CD8-positive, alpha-beta memory T cell (primary cell): Measurements from ENCODE around the gene IPO8. TPM values are rescaled to one million over a fixed set of nuclear protein-coding genes. Genes with fewer than 3 reads are reported as not detected.
"Not testable (repeated sequence)": the region's sequence is repeated elsewhere in the genome, so short reads cannot be mapped to it uniquely, and the experiment has no call there.

Experiments
- CTCF ChIA-PET: fragments of 350-600 bp; sonication (Branson Sonifier 250); formaldehyde crosslinking; loops from one replicate; lab custom pipeline; 2021; ENCODE audit warnings: antibody characterized with exemption; lab: Charles Lee
- POLR2A ChIA-PET: fragments of 350-600 bp; sonication (Branson Sonifier 250); formaldehyde crosslinking; loops from one replicate; lab custom pipeline; 2021; ENCODE audit warnings: antibody characterized with exemption; lab: Charles Lee
- DNase-seq, 5 donors: peaks; one replicate each; pipeline versions ENCODE4 v3.0.0 to v3.0.0-alpha.2; 2020 to 2022; ENCODE audit warnings: mixed read lengths in 1 of 5
- H3K27ac ChIP-seq: one replicate; pipeline ENCODE4 v1.7.0; 2013; ENCODE audit warnings: low read depth, mild to moderate bottlenecking, low read length, moderate library complexity
- H3K27me3 ChIP-seq: 2 replicates; pipeline ENCODE4 v1.7.0; 2013; ENCODE audit warnings: low read length, mild to moderate bottlenecking; ENCODE audit not compliant: insufficient read depth, poor library complexity, severe bottlenecking
- H3K36me3 ChIP-seq: 2 replicates; pipeline ENCODE4 v1.7.0; 2013; ENCODE audit warnings: mild to moderate bottlenecking, low read length, moderate library complexity; ENCODE audit not compliant: insufficient read depth
- H3K4me1 ChIP-seq: 2 replicates; pipeline ENCODE4 v1.7.0; 2013; ENCODE audit warnings: mild to moderate bottlenecking, low read length, moderate library complexity; ENCODE audit not compliant: insufficient read depth
- H3K4me3 ChIP-seq: 2 replicates; pipeline ENCODE4 v1.7.0; 2013; ENCODE audit warnings: mild to moderate bottlenecking, low read length
- H3K9me3 ChIP-seq: 2 replicates; pipeline ENCODE4 v1.7.0; 2013; ENCODE audit warnings: mild to moderate bottlenecking, low read length
- H3K27ac Mint-ChIP-seq, 8 donors: one replicate each; pipeline ENCODE4 v1.8.0; 2020 to 2021; ENCODE audit warnings: mixed read lengths in 8 of 8, mild to moderate bottlenecking in 6 of 8, inconsistent platforms in 3 of 8, moderate library complexity in 3 of 8
- H3K27me3 Mint-ChIP-seq, 2 donors: one replicate each; pipeline ENCODE4 v1.8.0; 2020 to 2021; ENCODE audit warnings: mixed read lengths in 2 of 2, mild to moderate bottlenecking in 1 of 2, moderate library complexity in 1 of 2
- H3K36me3 Mint-ChIP-seq, 3 donors: one replicate each; pipeline ENCODE4 v1.8.0; 2020 to 2021; ENCODE audit warnings: mixed read lengths in 3 of 3, inconsistent platforms in 1 of 3, mild to moderate bottlenecking in 1 of 3
- H3K4me1 Mint-ChIP-seq, 3 donors: one replicate each; pipeline ENCODE4 v1.8.0; 2020 to 2021; ENCODE audit warnings: mixed read lengths in 3 of 3, inconsistent platforms in 1 of 3, mild to moderate bottlenecking in 1 of 3
- H3K4me3 Mint-ChIP-seq, 7 donors: one replicate each; pipeline ENCODE4 v1.8.0; 2020 to 2021; ENCODE audit warnings: mixed read lengths in 7 of 7, mild to moderate bottlenecking in 6 of 7, moderate library complexity in 4 of 7, inconsistent platforms in 2 of 7
- H3K9me3 Mint-ChIP-seq, 5 donors: one replicate each; pipeline ENCODE4 v1.8.0; 2020 to 2022; ENCODE audit warnings: mixed read lengths in 5 of 5, mild to moderate bottlenecking in 3 of 5, moderate library complexity in 2 of 5, inconsistent platforms in 1 of 5
- polyA plus RNA-seq: library from polyadenylated mRNA; unstranded; fragments of 300-500 nt; fragmentation: Illumina TruSeq; gene quantifications from one replicate; pipeline ENCODE4 v1.2.3, GENCODE V29; 2021
- total RNA-seq, 2 experiments: library from RNA; stranded (reverse); gene quantifications; one replicate each; pipeline ENCODE4 v1.2.3, GENCODE V29; 2021

IPO8 gene
- total and polyA plus RNA-seq, 3 experiments from 2014 or later = 14.8 to 52.9 (median 50.8) TPM

DNA sequence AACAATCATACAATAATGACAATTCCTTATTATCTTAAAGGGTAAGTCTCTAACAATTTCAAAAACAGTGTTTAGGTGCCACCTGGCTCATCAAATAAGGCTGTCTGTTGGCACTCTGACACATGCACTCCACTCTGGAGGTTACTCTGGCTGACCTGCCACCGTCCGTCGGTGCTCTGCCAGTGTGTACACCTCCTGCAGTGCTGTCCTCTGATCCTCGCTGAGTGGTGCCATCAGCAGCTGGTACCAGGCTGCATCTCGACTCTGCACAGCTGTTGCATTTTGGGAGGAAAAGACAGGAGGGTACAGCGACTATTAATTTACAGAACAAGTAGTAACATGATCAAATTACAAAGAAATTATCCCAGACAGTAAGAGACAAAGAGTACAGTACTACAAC lies 63.9 kb downstream of the IPO8 start:
- no peaks in the 10 kb centered on the region for H3K27me3 Mint-ChIP-seq
- Histone ChIP-seq H3K27me3 (no peaks in the 10 kb centered on the region), H3K9me3 (no peaks in the 10 kb centered on the region), H3K27ac (no peak overlapping the region), H3K4me3 (no peak overlapping the region), H3K4me1 (no peaks in the 10 kb centered on the region), H3K36me3 (peaks cover 10% of the 10 kb centered on the region)
- H3K36me3 Mint-ChIP-seq = peaks cover 13 to 80% (median 32%) of the 10 kb centered on the region in 3 donors
- POLR2A ChIA-PET = no interaction called here
- H3K9me3 Mint-ChIP-seq = no peaks in the 10 kb centered on the region
- no peak for DNase-seq
- CTCF ChIA-PET = no interaction called here
- H3K27ac Mint-ChIP-seq = no peak overlapping the region
- no peaks in the 10 kb centered on the region for H3K4me1 Mint-ChIP-seq
- no peak overlapping the region for H3K4me3 Mint-ChIP-seq

DNA sequence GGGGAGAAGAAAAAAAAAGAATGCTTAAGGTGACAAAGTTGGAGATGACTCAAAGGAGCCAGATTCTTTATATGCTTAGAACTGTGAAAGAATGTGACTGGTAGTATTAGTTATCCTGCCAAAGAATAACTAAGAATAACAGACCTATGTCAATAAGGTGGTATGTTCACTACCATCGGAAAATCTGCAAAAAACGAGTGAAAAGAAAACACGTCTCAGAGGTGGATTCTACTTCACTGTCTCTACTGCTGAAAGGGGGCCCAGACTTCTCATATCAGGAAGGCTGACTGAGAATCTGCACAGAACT lies 64.7 kb downstream of the IPO8 start:
- CTCF ChIA-PET = no interaction called here
- no peak overlapping the region for H3K27ac ChIP-seq
- H3K36me3 Mint-ChIP-seq = peaks cover 13 to 71% (median 28%) of the 10 kb centered on the region in 3 donors

DNA sequence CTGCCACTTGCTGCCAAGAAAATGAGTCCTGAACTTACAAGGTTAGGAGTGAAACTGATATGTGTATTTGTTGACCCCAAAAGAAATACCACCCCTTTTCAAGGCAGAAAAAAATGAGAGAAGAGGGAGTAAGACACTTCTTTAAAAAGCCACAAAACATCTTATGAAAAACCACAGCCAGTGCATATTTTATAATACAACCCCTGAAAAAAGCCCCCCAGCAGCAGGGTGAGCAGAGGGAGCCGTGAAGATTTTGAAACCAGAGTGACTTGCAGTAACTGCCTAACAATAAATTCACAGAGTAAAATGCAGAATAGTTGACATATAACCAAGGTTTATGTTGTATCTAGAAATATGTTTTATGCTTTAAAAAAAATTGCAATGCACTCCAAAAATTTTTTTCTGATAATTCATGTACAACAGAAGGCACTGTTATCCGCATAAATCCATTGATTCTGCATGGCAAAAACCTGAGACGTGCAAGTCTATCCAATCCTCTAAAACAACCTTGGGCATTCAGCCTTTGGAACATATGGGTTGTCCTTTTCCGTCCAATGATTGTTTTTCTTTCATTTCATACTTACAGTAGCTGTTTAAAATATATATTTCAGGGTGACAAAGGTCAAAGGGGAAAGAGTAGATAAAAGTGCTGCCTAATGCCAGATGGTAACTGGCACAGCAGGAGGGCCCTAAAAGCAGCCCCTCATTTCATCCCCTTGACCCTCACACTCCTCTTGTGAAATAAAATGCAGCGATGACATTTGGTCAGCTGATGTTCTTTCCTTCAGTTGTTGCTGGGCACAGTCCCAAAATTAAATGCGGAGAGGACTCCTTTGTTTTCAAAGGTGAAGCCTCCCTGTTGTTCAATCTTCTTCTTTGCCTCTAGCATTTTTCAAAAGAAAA lies 65.3 kb downstream of the IPO8 start:
- DNase-seq = no peak
- Mint-ChIP-seq H3K4me1 (no peaks in the 10 kb centered on the region), H3K27ac (peak overlapping the region in 3 of 8 donors; percentile 28 to 55 (median 38)), H3K27me3 (no peaks in the 10 kb centered on the region), H3K4me3 (no peak overlapping the region), H3K9me3 (no peaks in the 10 kb centered on the region), H3K36me3 (peaks cover 13 to 66% (median 30%) of the 10 kb centered on the region in 3 donors)
- H3K27me3 ChIP-seq = no peaks in the 10 kb centered on the region
- no peak overlapping the region for H3K4me3 ChIP-seq
- H3K36me3 ChIP-seq = peaks cover 10% of the 10 kb centered on the region
- no peaks in the 10 kb centered on the region for H3K9me3 ChIP-seq
- H3K4me1 ChIP-seq = no peaks in the 10 kb centered on the region
- ChIA-PET CTCF (no interaction called here), POLR2A (no interaction called here)
- no peak overlapping the region for H3K27ac ChIP-seq

More for the DNA sequence above, 64.7 kb downstream of the IPO8 start:
- no peak overlapping the region for H3K4me3 Mint-ChIP-seq
- no peaks in the 10 kb centered on the region for H3K9me3 ChIP-seq
- no peaks in the 10 kb centered on the region for H3K27me3 Mint-ChIP-seq
- POLR2A ChIA-PET = no interaction called here
- peaks cover 10% of the 10 kb centered on the region for H3K36me3 ChIP-seq
- no peaks in the 10 kb centered on the region for H3K4me1 Mint-ChIP-seq
- no peaks in the 10 kb centered on the region for H3K27me3 ChIP-seq
- no peak for DNase-seq
- H3K4me1 ChIP-seq = no peaks in the 10 kb centered on the region
- H3K27ac Mint-ChIP-seq = peak overlapping the region in 2 of 8 donors; percentile 13 to 59
- no peak overlapping the region for H3K4me3 ChIP-seq
- no peaks in the 10 kb centered on the region for H3K9me3 Mint-ChIP-seq

DNA sequence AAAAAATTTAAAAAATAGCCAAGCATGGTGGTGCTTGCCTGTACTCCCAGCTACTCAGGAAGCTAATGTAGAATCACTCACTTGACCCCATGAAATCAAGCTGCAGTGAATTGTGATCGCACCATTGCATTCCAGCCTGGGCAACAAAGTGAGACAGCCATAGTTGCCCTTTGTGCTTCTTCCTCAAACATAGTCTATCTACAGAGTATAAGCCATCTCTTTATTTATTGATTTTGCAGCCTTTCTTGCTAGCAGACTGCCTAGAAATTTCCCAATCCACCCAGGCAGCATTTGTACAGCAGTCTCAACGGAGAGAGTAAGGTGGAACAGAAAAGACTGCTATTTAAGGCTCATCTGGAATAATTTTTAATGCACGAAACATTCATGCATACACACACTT lies 68.8 kb downstream of the IPO8 start:
- ChIA-PET POLR2A (no interaction called here), CTCF (no interaction called here)
- H3K4me3 ChIP-seq = no peak overlapping the region
- no peak overlapping the region for H3K4me3 Mint-ChIP-seq
- H3K9me3 ChIP-seq = no peaks in the 10 kb centered on the region
- no peak for DNase-seq
- H3K27me3 ChIP-seq = no peaks in the 10 kb centered on the region
- no peak overlapping the region for H3K27ac Mint-ChIP-seq
- peaks cover 7% of the 10 kb centered on the region for H3K36me3 ChIP-seq
- peaks cover 13 to 38% (median 17%) of the 10 kb centered on the region in 3 donors for H3K36me3 Mint-ChIP-seq
- H3K27me3 Mint-ChIP-seq = no peaks in the 10 kb centered on the region
- H3K9me3 Mint-ChIP-seq = no peaks in the 10 kb centered on the region
- H3K4me1 ChIP-seq = no peaks in the 10 kb centered on the region
- no peak overlapping the region for H3K27ac ChIP-seq
- H3K4me1 Mint-ChIP-seq = peaks cover 0 to 4% (median 0%) of the 10 kb centered on the region in 3 donors

DNA sequence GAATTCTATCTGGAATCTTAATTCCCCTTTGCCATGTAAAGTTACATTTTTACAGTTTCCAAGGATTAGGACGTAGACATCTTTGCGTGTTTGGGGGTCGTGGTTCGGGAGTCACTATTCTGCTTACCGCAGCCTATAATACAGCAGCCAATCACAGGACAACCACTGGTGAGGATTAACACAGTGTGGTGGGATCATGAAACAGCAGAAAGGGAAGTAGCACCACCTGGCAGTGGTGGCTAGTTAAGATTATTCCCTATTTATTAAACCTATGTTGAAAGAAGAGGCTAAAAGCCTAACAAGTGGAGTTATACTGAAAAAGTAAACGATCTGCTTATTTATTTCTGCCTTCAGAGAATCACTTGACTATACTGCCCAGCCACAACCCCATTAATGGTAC lies 71.7 kb downstream of the IPO8 start:
- Histone ChIP-seq H3K4me3 (no peak overlapping the region), H3K9me3 (no peaks in the 10 kb centered on the region), H3K4me1 (no peaks in the 10 kb centered on the region), H3K36me3 (no peaks in the 10 kb centered on the region), H3K27me3 (no peaks in the 10 kb centered on the region), H3K27ac (no peak overlapping the region)
- no peak overlapping the region for H3K27ac Mint-ChIP-seq
- ChIA-PET POLR2A (no interaction called here), CTCF (no interaction called here)
- peaks cover 0 to 4% (median 0%) of the 10 kb centered on the region in 3 donors for H3K4me1 Mint-ChIP-seq
- H3K27me3 Mint-ChIP-seq = no peaks in the 10 kb centered on the region
- H3K9me3 Mint-ChIP-seq = no peaks in the 10 kb centered on the region
- peaks cover 3 to 10% (median 5%) of the 10 kb centered on the region in 3 donors for H3K36me3 Mint-ChIP-seq
- no peak overlapping the region for H3K4me3 Mint-ChIP-seq
- no peak for DNase-seq

DNA sequence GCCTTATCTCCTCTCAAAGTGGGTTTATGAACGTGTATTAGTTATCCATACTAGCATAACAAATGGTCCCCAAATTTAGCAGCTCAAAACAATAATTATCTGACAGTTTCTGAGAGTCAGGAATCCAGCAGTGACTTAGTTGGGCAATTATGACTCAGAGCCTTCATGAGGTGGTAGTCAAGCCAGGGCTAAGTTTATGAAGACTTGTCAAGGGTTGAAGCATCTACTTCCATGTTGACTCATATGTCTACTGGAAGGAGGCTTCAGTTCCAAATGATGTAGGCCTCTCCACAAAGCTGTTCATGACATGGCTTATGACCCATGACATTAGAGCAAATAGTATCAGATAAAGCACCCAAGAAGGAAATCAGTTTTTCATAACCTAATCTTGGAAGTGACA lies 73.2 kb downstream of the IPO8 start:
- POLR2A ChIA-PET = no interaction called here
- H3K36me3 Mint-ChIP-seq = peaks cover 0 to 5% (median 1%) of the 10 kb centered on the region in 3 donors

DNA sequence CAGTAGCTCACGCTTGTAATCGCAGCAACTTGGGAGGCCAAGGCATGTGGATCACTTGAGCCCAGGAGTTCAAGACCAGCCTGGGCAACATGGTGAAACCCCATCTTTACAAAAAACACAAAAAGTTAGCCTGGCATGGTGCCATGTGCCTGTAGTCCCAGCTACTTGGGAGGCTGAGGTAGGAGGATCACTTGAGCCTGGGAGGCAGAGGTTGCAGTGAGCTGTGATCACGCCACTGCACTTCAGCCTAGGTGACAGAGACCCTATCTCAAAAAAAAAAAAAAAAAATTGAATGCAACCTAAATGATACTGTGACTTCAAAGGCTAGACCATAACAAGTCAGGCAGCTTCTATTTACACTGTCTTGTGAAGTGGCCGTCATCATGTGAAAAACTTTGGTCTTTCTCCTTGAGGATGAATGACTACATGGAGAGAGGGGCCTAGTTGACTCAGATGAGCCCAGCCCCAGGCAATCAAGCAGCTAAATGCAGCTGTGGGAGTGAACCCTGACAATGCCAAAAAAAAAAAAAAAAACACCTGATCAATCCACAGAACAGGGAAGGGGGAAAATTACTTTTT lies 73.9 kb downstream of the IPO8 start:
- H3K4me1 ChIP-seq, DNase-seq, H3K27me3 ChIP-seq, POLR2A ChIA-PET, H3K9me3 ChIP-seq, H3K4me1 Mint-ChIP-seq, H3K4me3 Mint-ChIP-seq, H3K27ac Mint-ChIP-seq, H3K4me3 ChIP-seq, H3K9me3 Mint-ChIP-seq, H3K36me3 Mint-ChIP-seq, H3K27ac ChIP-seq, H3K27me3 Mint-ChIP-seq, CTCF ChIA-PET, H3K36me3 ChIP-seq: not testable (repeated sequence)

More for the DNA sequence above, 73.2 kb downstream of the IPO8 start:
- Mint-ChIP-seq H3K9me3 (no peaks in the 10 kb centered on the region), H3K4me3 (no peak overlapping the region), H3K27me3 (no peaks in the 10 kb centered on the region), H3K27ac (peak overlapping the region in 1 of 8 donors; percentile 8), H3K4me1 (peaks cover 0 to 4% (median 0%) of the 10 kb centered on the region in 3 donors)
- H3K9me3 ChIP-seq = no peaks in the 10 kb centered on the region
- no peak overlapping the region for H3K27ac ChIP-seq
- H3K27me3 ChIP-seq = no peaks in the 10 kb centered on the region
- H3K36me3 ChIP-seq = no peaks in the 10 kb centered on the region
- CTCF ChIA-PET = no interaction called here
- no peak for DNase-seq
- H3K4me1 ChIP-seq = no peaks in the 10 kb centered on the region
- H3K4me3 ChIP-seq = no peak overlapping the region

DNA sequence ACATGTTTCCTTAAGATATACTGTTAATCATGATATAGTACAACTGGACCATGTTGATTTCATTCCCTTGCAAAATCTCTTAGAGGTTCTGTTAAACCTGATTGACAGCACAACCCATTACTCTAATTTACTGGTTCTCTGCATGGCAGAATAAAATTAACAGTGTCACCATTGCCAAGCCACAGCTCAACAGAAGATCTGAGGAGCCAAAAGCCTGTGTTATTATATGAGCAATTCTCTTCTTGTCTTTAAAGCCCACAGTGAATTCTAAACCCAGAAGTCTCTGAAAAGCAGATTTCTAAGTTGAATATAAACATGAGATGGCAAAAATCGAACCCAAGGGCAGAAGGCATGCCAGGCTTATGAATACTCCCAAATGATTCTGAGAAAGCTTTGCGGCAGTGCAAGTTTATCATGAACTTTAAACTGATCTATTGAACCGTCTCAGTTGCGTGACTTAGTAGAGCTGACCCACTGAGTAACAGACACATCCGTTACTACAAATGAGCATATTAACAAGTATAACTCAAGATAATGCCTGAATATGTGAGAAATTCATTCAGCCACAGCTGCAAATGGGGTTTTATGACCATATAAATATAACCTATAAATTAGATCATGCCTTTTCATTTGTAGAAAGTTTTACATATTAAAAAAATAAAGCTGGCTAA lies 78.2 kb downstream of the IPO8 start:
- no peaks in the 10 kb centered on the region for H3K9me3 ChIP-seq
- no peaks in the 10 kb centered on the region for H3K4me1 ChIP-seq
- no peak for DNase-seq
- ChIA-PET POLR2A (no interaction called here), CTCF (no interaction called here)
- H3K4me3 Mint-ChIP-seq = no peak overlapping the region
- H3K27ac ChIP-seq = no peak overlapping the region
- peaks cover 0 to 5% (median 0%) of the 10 kb centered on the region in 3 donors for H3K36me3 Mint-ChIP-seq
- H3K27me3 ChIP-seq = no peaks in the 10 kb centered on the region
- H3K4me3 ChIP-seq = no peak overlapping the region
- H3K4me1 Mint-ChIP-seq = no peaks in the 10 kb centered on the region
- H3K27ac Mint-ChIP-seq = no peak overlapping the region
- no peaks in the 10 kb centered on the region for H3K9me3 Mint-ChIP-seq
- H3K36me3 ChIP-seq = no peaks in the 10 kb centered on the region
- peaks cover 2 to 3% of the 10 kb centered on the region in 2 donors for H3K27me3 Mint-ChIP-seq
